ENCODE data around the gene GRK5. TPM values are rescaled to one million over a fixed set of nuclear protein-coding genes. Genes with fewer than 3 reads are reported as not detected.

Gene GRK5
- polyA plus RNA-seq, 1 donor from 2014 or later = 34.9 TPM

- H3K27ac ChIP-seq (ENCODE audit: low read length) = no peak overlapping the region
- no peaks in the 10 kb centered on the region for H3K27me3 ChIP-seq (ENCODE audit: insufficient read depth, low read depth, low read length)
- H3K36me3 ChIP-seq (ENCODE audit: insufficient read depth, low read length) = no peaks in the 10 kb centered on the region
- H4K20me1 ChIP-seq (ENCODE audit: insufficient read depth) = no peaks in the 10 kb centered on the region
- no peak for TF ChIP-seq EP300 (conservative IDR thresholded peaks at IDR 0.05; ENCODE audit: poor library complexity, severe bottlenecking)
- no peak for TF ChIP-seq SMC3 (conservative IDR thresholded peaks at IDR 0.05; ENCODE audit: poor library complexity)
- TF ChIP-seq REST (IDR thresholded peaks at IDR 0.05; ENCODE audit: borderline replicate concordance) = no peak
- TF ChIP-seq EZH2 (IDR thresholded peaks at IDR 0.05; ENCODE audit: borderline replicate concordance, insufficient read depth, low read length, poor library complexity, severe bottlenecking) = no peak
- TF ChIP-seq RAD21 (conservative IDR thresholded peaks at IDR 0.05) = no peak
- no peak for TF ChIP-seq CTCF (IDR thresholded peaks at IDR 0.05; ENCODE audit: poor library complexity, severe bottlenecking)
- no peak overlapping the region for H3K4me3 ChIP-seq (ENCODE audit: low read length)
- no peak overlapping the region for H3K9ac ChIP-seq (ENCODE audit: low read length)
- H3K4me2 ChIP-seq (ENCODE audit: low read length) = no peak overlapping the region
- H2AFZ ChIP-seq (ENCODE audit: low read depth, low read length) = no peak overlapping the region
- no peaks in the 10 kb centered on the region for H3K9me2 ChIP-seq (ENCODE audit: insufficient read depth, low read length)
- H3K79me2 ChIP-seq (replicated peaks; ENCODE audit: insufficient read depth, low read length) = peaks cover 3% of the 10 kb centered on the region
- no peaks in the 10 kb centered on the region for H3F3A ChIP-seq (ENCODE audit: insufficient read depth, low read length, poor library complexity, severe bottlenecking)
- H3K9me3 ChIP-seq (ENCODE audit: low read length) = no peaks in the 10 kb centered on the region
These were observed 56.7 kb downstream of the GRK5 start for GRCh38 chr10:119263951-119264617.

GRCh38 chr10:119265691-119266090, 58.3 kb downstream of the GRK5 start:
- no peaks in the 10 kb centered on the region for H3K79me2 ChIP-seq (replicated peaks; ENCODE audit: insufficient read depth, low read length)
- no peak overlapping the region for H2AFZ ChIP-seq (ENCODE audit: low read depth, low read length)
- H3K27me3 ChIP-seq (ENCODE audit: insufficient read depth, low read depth, low read length) = no peaks in the 10 kb centered on the region
- no peaks in the 10 kb centered on the region for H4K20me1 ChIP-seq (ENCODE audit: insufficient read depth)
- TF ChIP-seq RAD21 (conservative IDR thresholded peaks at IDR 0.05) (no peak), POLR2AphosphoS5 (IDR thresholded peaks at IDR 0.05) (no peak), EP300 (conservative IDR thresholded peaks at IDR 0.05; ENCODE audit: poor library complexity, severe bottlenecking) (no peak), EZH2 (IDR thresholded peaks at IDR 0.05; ENCODE audit: borderline replicate concordance, insufficient read depth, low read length, poor library complexity, severe bottlenecking) (no peak), CTCF (IDR thresholded peaks at IDR 0.05; ENCODE audit: poor library complexity, severe bottlenecking) (no peak), SMC3 (conservative IDR thresholded peaks at IDR 0.05; ENCODE audit: poor library complexity) (no peak), TAF1 (IDR thresholded peaks at IDR 0.05; ENCODE audit: low read depth) (no peak), REST (IDR thresholded peaks at IDR 0.05; ENCODE audit: borderline replicate concordance) (no peak)
- no peaks in the 10 kb centered on the region for H3K9me2 ChIP-seq (ENCODE audit: insufficient read depth, low read length)
- H3K9me3 ChIP-seq (ENCODE audit: low read length) = no peaks in the 10 kb centered on the region
- H3F3A ChIP-seq (ENCODE audit: insufficient read depth, low read length, poor library complexity, severe bottlenecking) = no peaks in the 10 kb centered on the region
- no peak overlapping the region for H3K27ac ChIP-seq (ENCODE audit: low read length)
- H3K9ac ChIP-seq (ENCODE audit: low read length) = no peak overlapping the region
- H3K36me3 ChIP-seq (ENCODE audit: insufficient read depth, low read length) = no peaks in the 10 kb centered on the region
- H3K4me2 ChIP-seq (ENCODE audit: low read length) = no peak overlapping the region
- no peak overlapping the region for H3K4me3 ChIP-seq (ENCODE audit: low read length)
